Panc1 (cell line): Measurements from ENCODE around the gene HEXD. TPM values are rescaled to one million over a fixed set of nuclear protein-coding genes. Genes with fewer than 3 reads are reported as not detected.

Experiments used
- ATAC-seq: fragments of 200-7000 bp; cut with Tn5 transposase; 2 replicates; pipeline ENCODE4 v1.9.1; 2020; ENCODE audit warnings: mild to moderate bottlenecking, moderate library complexity
- BruUV-seq: library from RNA; stranded (reverse); fragments of 400-500 nt; replicated peaks from 2 replicates; lab custom pipeline; 2021; lab: Mats Ljungman, UMichigan
- CTCF ChIA-PET: fragments of 300-600 bp; sonication (Branson Sonifier 250); formaldehyde crosslinking; loops from one replicate; lab custom pipeline; 2022; ENCODE audit warnings: antibody characterized with exemption; lab: Charles Lee
- POLR2A ChIA-PET: fragments of 300-600 bp; sonication (Branson Sonifier 250); formaldehyde crosslinking; loops from one replicate; lab custom pipeline; 2022; ENCODE audit warnings: antibody characterized with exemption; lab: Charles Lee
- DNase-seq: peaks from one replicate; pipeline ENCODE4 v3.0.0-alpha.2; 2010; ENCODE audit warnings: low read depth, low spot score
- H3K27ac ChIP-seq: 2 replicates; pipeline ENCODE4 v1.5.1; 2011; ENCODE audit warnings: mild to moderate bottlenecking, low read length, inconsistent platforms
- H3K27me3 ChIP-seq: fragments of 200-500 bp; sonication (Bioruptor generic); 2 replicates; pipeline ENCODE4 v1.6.0; 2014; ENCODE audit warnings: low read length, inconsistent platforms; ENCODE audit not compliant: control insufficient read depth, insufficient read depth
- H3K36me3 ChIP-seq: fragments of 200-500 bp; sonication (Bioruptor generic); 2 replicates; pipeline ENCODE4 v1.5.1; 2014; ENCODE audit warnings: inconsistent platforms, mild to moderate bottlenecking, low read length, moderate library complexity; ENCODE audit not compliant: control insufficient read depth, insufficient read depth
- H3K4me1 ChIP-seq: 2 replicates; pipeline ENCODE4 v1.5.1; 2011; ENCODE audit warnings: inconsistent platforms, mild to moderate bottlenecking, low read length, moderate library complexity; ENCODE audit not compliant: control insufficient read depth, insufficient read depth
- H3K4me3 ChIP-seq, 2 experiments: 2 replicates each; pipeline ENCODE4 v1.5.1; 2011 to 2012; ENCODE audit warnings: low read depth in 2 of 2, low read length in 2 of 2, mild to moderate bottlenecking in 2 of 2, inconsistent platforms in 1 of 2, moderate library complexity in 1 of 2
- H3K9me3 ChIP-seq: fragments of 200-500 bp; sonication (Bioruptor generic); 2 replicates; pipeline ENCODE4 v1.5.1; 2014; ENCODE audit warnings: low read depth, mild to moderate bottlenecking, inconsistent platforms, low read length, moderate library complexity; ENCODE audit not compliant: control insufficient read depth, insufficient read depth
- POLR2AphosphoS5 ChIP-seq: IDR thresholded peaks from 2 replicates; pipeline ENCODE4 v1.6.1; 2012; ENCODE audit warnings: mild to moderate bottlenecking, low read depth, low read length, moderate library complexity
- SIN3A ChIP-seq: IDR thresholded peaks from 2 replicates; pipeline ENCODE4 v1.6.1; 2012; ENCODE audit warnings: low read depth, mild to moderate bottlenecking, low read length, moderate library complexity, borderline replicate concordance; ENCODE audit not compliant: insufficient read depth
- TCF7L2 ChIP-seq: IDR thresholded peaks from 2 replicates; pipeline ENCODE4 v1.6.1; 2011; ENCODE audit warnings: mild to moderate bottlenecking, low read depth, low read length, inconsistent platforms
- in situ Hi-C: cut with HindIII; loops from 2 replicates; pipeline ENCODE4 v1.10.0; 2016; ENCODE audit warnings: low sequenced_read_pairs, low pct_unique_long_range_greater_than_20kb
- intact Hi-C: fragments of 100-400 bp; cut with micrococcal nuclease; formaldehyde crosslinking; loops from one replicate; pipeline ENCODE4 v1.10.0; 2022; ENCODE audit not compliant: unreplicated experiment
- total RNA-seq: library from RNA; stranded (reverse); gene quantifications from one replicate; pipeline ENCODE4 v1.2.1, GENCODE V29; 2021; ENCODE audit not compliant: unreplicated experiment
- TF ChIP-seq, protein P1 (sequence below), 2 experiments: IDR thresholded peaks; 2 replicates each; pipeline ENCODE4 v1.6.1; 2011 to 2012; ENCODE audit warnings: low read depth in 2 of 2, control low read depth in 1 of 2, low read length in 1 of 2, mild to moderate bottlenecking in 1 of 2, moderate library complexity in 1 of 2; ENCODE audit not compliant: insufficient read depth in 1 of 2
- TF ChIP-seq, protein P2 (sequence below): fragments of 450-650 bp; IDR thresholded peaks from 2 replicates; pipeline ENCODE4 v1.5.1; 2017; ENCODE audit warnings: mild to moderate bottlenecking

The HEXD gene
- total RNA-seq, 1 experiment from 2014 or later, result 25.6 TPM

DNA sequence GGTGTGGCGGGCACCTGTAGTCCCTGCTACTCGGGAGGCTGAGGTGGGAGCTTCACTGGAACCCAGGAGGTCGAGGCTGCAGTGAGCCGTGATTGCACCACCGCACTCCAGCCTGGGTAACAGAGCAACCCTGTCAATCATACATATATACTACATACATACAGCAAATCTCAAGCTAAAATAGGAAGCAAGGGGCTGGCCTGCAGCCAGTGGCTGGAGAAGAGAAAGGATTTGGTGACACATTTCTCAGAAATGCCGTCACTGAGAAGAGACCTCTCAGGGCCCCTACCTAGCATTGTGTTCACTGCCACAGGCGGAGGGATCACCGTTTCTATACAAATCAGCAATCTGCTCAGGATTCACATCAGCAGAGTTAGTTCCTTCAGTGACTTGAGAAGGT, 57.3 kb downstream of the HEXD start:
- Histone ChIP-seq H3K4me3 (no peak overlapping the region), H3K27ac (no peak overlapping the region), H3K4me1 (no peaks in the 10 kb centered on the region), H3K9me3 (no peaks in the 10 kb centered on the region), H3K36me3 (0 out of 2 replicates have a peak, but pooled peaks cover 3% of the 10 kb centered on the region), H3K27me3 (no peaks in the 10 kb centered on the region)
- intact Hi-C loops, result no loop called here
- ChIA-PET CTCF (no interaction called here), POLR2A (no interaction called here)
- ATAC-seq, result no peak
- no peak for DNase-seq
- no TSS peak for BruUV-seq
- TF ChIP-seq, protein P1, sequence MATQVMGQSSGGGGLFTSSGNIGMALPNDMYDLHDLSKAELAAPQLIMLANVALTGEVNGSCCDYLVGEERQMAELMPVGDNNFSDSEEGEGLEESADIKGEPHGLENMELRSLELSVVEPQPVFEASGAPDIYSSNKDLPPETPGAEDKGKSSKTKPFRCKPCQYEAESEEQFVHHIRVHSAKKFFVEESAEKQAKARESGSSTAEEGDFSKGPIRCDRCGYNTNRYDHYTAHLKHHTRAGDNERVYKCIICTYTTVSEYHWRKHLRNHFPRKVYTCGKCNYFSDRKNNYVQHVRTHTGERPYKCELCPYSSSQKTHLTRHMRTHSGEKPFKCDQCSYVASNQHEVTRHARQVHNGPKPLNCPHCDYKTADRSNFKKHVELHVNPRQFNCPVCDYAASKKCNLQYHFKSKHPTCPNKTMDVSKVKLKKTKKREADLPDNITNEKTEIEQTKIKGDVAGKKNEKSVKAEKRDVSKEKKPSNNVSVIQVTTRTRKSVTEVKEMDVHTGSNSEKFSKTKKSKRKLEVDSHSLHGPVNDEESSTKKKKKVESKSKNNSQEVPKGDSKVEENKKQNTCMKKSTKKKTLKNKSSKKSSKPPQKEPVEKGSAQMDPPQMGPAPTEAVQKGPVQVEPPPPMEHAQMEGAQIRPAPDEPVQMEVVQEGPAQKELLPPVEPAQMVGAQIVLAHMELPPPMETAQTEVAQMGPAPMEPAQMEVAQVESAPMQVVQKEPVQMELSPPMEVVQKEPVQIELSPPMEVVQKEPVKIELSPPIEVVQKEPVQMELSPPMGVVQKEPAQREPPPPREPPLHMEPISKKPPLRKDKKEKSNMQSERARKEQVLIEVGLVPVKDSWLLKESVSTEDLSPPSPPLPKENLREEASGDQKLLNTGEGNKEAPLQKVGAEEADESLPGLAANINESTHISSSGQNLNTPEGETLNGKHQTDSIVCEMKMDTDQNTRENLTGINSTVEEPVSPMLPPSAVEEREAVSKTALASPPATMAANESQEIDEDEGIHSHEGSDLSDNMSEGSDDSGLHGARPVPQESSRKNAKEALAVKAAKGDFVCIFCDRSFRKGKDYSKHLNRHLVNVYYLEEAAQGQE (IDR thresholded peaks at IDR 0.05; ENCODE audit: insufficient read depth in 1 of 2, low read depth in 2 of 2, low read length in 1 of 2), result no peak
- TF ChIP-seq, protein P2, sequence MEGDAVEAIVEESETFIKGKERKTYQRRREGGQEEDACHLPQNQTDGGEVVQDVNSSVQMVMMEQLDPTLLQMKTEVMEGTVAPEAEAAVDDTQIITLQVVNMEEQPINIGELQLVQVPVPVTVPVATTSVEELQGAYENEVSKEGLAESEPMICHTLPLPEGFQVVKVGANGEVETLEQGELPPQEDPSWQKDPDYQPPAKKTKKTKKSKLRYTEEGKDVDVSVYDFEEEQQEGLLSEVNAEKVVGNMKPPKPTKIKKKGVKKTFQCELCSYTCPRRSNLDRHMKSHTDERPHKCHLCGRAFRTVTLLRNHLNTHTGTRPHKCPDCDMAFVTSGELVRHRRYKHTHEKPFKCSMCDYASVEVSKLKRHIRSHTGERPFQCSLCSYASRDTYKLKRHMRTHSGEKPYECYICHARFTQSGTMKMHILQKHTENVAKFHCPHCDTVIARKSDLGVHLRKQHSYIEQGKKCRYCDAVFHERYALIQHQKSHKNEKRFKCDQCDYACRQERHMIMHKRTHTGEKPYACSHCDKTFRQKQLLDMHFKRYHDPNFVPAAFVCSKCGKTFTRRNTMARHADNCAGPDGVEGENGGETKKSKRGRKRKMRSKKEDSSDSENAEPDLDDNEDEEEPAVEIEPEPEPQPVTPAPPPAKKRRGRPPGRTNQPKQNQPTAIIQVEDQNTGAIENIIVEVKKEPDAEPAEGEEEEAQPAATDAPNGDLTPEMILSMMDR, result no peak
- TF ChIP-seq SIN3A (no peak), POLR2AphosphoS5 (no peak), TCF7L2 (no peak)
- in situ Hi-C loops, result no loop called here

DNA sequence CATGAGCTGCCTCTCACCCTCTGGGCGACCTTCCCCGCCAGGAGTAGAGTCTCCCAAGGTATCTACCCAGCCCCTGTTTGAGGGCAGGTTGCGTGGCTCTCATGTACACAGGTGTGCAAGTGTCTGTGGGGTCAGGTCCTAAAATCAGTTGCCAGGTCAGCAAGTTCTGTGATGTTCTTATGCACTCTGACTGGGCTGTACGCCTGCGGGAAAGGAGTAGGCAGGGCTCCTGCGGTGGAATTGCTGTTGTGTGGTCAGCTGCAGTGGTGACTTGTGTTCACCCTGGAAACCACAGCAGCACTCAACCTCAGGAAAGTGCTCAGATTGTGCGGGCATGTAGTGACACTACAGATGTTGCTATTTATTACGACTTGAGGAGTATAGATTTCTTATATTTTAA, 59.8 kb downstream of the HEXD start:
- Histone ChIP-seq H3K9me3 (no peaks in the 10 kb centered on the region), H3K27me3 (no peaks in the 10 kb centered on the region), H3K36me3 (0 out of 2 replicates have a peak, but pooled peaks cover 3% of the 10 kb centered on the region), H3K4me3 (no peak overlapping the region), H3K4me1 (no peaks in the 10 kb centered on the region), H3K27ac (no peak overlapping the region)
- TF ChIP-seq TCF7L2, result no peak
- no peak for TF ChIP-seq POLR2AphosphoS5
- TF ChIP-seq, protein P1 (IDR thresholded peaks at IDR 0.05; ENCODE audit: insufficient read depth in 1 of 2, low read depth in 2 of 2, low read length in 1 of 2), result no peak
- TF ChIP-seq, protein P2, result no peak
- TF ChIP-seq SIN3A, result no peak
- CTCF ChIA-PET, result no interaction called here
- DNase-seq (no peak), ATAC-seq (no peak)
- BruUV-seq, result no TSS peak
- in situ Hi-C loops, result no loop called here
- POLR2A ChIA-PET, result interaction anchor here (0.6 kb wide), 1 partner anchor 98 kb away, joined by 6 read pairs; no protein-coding TSS in a partner anchor
- intact Hi-C loops, result no loop called here
